GM12874 (cell line): ENCODE data around the gene PRKCB.

Experiments used
- CTCF ChIP-seq: IDR thresholded peaks from 2 replicates; pipeline ENCODE4 v1.5.1; 2011; ENCODE audit warnings: low read depth, mild to moderate bottlenecking, control low read depth, low read length, moderate library complexity; ENCODE audit not compliant: insufficient read depth

Gene PRKCB

GRCh38 chr16:24138024-24138423 lies 302.2 kb downstream of the PRKCB start:
- no peak for TF ChIP-seq CTCF

- TF ChIP-seq CTCF, result no peak
Observed at GRCh38 chr16:24138575-24138974, 302.8 kb downstream of the PRKCB start.

GRCh38 chr16:24139282-24139681 lies 303.5 kb downstream of the PRKCB start:
- TF ChIP-seq CTCF, result no peak

- no peak for TF ChIP-seq CTCF
Observed at GRCh38 chr16:24140730-24141129, 304.9 kb downstream of the PRKCB start.

GRCh38 chr16:24141466-24141865 lies 305.7 kb downstream of the PRKCB start:
- no peak for TF ChIP-seq CTCF

GRCh38 chr16:24141917-24142316 lies 306.1 kb downstream of the PRKCB start:
- no peak for TF ChIP-seq CTCF

GRCh38 chr16:24145927-24146326 lies 310.1 kb downstream of the PRKCB start:
- no peak for TF ChIP-seq CTCF

GRCh38 chr16:24146518-24146917 lies 310.7 kb downstream of the PRKCB start:
- TF ChIP-seq CTCF, result no peak
